HG03469 (cell line): Measurements from ENCODE around the gene CRYBB1.

Experiments used
- ATAC-seq: cut with Tn5 transposase; IDR thresholded peaks from one replicate; pipeline ENCODE4 v1.9.1; 2021; ENCODE audit warnings: mild to moderate bottlenecking, moderate library complexity, moderate number of reproducible peaks; ENCODE audit not compliant: unreplicated experiment

The CRYBB1 gene

DNA sequence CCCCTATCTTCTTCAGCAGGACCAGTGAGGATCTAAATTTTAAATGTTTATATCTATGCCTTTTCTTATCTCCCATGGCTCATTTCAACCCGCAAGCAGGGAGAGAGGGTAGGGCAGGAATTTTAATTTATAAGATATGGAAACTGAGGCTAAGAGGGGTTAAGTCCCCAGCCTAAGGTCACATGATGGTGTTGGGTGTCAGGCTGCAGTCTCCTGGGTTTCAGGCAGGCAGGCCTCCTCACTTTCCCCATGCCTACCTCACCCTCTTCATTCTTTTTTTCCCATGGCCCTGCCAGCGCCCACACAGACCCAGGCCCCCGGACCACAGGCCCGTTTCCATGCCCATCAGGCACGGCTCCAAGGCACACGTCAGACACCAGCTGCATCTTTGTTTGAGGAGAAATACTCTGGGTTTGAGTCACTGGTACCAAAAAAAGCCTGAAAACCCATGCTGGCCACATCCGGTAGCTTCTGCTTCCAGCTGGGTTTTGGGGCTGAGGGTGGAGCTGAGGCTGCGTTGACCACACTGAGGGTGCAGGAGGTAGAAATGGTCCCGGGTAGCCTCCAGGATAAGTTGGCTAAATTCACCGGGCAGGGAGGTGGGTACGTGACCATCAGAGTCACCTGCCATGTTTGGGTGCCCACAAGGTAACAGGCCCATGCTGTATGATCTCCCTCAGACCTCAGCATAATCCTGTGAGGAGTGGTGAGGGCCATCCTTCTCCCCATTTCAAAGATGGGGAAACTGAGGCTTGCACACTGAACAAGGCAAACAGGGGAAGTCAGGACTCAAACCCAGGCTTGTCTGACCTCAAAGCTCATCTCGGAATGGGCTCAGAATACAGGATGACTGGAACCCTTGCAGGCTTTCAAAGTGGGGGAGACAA is 7.5 kb downstream of the CRYBB1 start:
- ATAC-seq: peak; percentile 80

DNA sequence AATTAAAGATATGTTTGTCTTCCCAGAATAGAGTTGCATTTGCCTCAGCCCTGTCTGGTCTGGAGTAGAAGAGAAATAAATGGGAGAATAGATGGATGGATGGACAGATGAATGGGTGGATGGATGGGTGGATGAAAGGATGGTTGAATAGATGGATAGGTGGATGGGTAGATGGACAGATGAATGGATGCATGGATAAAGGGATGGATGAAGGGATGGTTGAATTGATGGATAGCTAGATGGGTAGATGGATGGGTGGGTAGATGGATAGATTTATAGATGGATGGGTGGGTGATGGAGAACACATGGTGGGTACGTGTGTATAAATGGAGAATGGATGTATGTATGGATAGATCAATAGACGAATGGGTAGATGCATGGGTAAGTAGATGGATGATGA is 8.5 kb downstream of the CRYBB1 start:
- ATAC-seq: no peak

DNA sequence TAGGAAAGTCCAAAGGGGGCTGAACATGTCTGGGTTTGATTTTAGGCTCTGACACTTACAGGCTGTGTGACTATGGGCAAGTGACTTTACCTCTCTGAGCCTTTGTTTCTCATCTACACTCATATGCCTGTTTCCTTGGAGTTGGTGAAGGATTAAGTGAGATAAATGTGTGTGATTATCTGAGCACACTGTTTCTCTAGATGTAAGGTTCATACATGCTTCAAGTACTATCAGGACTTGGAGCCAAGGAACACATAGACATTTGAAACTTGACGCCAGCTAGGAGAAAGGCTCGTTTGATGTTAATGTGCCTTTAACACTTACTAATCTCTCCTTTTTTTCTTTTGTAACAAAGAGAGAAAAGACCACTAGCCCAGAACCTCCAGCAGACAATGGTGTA is 9.7 kb downstream of the CRYBB1 start:
- no peak for ATAC-seq

DNA sequence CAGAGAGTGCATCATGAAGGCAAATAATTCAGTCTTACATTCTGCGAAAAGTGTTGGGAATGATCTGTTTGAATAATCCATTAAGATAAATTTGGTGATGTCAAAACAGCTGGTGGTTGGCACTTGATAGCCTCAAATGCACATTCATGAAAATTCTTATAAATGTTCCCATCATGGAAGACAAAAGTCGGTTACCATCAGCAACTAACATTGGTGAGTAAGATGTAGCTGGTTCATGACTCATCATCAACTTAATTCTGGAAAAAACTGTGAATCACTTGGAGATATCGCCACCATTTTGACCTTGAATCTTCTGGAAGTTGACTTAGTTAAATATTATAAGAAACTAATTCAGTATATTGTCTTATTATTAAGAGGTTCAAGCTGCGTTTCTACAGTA is 11.2 kb downstream of the CRYBB1 start:
- no peak for ATAC-seq

DNA sequence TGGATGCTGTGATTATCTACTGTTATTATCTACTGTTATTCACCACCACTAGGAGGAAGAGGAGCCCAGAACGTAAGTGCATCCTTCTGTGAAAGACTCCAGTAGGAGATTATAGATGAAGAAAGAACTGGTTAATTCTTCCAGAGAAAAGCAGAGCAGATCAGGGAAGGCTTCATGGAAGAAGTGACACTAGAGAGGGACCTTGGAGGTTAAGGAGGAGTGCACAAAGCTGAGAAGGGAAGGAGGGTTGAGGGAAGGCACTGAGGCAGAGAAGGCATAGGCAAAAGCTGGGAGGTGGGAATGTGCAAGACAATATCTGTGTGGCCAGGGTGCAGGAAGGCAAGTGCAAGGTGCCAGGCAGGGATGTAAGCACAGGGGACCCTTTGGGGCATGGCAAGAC is 13.5 kb downstream of the CRYBB1 start:
- ATAC-seq: no peak

DNA sequence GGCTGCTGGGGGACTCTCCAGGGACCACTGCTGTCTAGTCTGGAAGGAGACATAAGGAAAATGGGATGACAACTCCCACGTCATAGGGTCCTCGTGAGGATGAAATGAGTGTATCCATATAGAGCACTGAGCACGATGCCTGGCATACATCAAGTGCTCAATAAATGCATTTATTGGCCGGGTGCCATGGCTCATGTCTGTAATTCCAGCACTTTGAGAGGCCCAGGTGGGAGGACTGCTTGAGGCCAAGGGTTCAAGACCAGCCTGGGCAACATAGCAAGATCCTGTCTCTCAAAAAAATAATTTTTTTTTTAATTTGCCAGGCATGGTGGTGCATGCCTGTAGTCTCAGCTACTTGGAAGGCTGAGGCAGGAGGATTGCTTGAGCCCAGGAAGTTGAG is 15.7 kb downstream of the CRYBB1 start:
- ATAC-seq: no peak

DNA sequence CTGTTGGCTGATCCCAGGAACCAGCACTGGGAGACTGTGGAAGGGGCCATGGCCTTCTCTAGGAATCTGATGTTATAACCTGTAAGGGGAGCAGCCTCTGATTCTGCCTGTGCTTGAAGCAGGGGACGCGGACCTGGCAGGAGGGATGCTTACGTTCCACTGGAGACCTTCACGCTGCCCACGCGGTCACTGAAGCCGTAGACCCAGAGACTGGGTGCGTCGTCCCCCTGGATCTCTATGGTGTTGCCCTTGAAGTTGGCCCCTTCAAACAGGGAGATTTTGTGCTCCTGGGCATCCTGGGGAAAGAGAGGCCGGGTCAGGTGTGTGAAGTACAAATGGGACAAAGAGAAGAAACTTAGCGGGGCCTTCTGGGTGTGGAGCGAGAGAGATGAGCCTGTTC is 16.1 kb downstream of the CRYBB1 start:
- ATAC-seq: no peak

DNA sequence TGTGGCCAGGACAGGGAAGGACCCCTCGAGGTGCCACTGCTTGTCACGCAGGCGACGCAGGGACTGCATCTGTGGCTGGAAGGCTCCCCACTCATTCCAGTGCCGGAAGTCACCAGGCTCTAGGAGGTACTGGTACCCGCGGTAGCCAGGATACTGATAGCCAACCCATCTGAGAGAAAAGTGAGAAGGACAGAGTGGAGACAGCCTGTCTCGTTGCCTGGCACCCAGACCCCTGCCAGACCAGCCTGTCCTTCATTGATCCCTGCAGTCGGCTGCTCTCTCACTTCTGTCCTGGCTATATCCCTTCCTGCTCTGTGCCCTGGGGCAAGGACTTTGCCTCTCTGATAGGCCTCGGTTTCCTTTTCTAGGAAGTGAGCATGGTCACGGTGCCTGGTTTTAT is 18.3 kb downstream of the CRYBB1 start:
- ATAC-seq: no peak

DNA sequence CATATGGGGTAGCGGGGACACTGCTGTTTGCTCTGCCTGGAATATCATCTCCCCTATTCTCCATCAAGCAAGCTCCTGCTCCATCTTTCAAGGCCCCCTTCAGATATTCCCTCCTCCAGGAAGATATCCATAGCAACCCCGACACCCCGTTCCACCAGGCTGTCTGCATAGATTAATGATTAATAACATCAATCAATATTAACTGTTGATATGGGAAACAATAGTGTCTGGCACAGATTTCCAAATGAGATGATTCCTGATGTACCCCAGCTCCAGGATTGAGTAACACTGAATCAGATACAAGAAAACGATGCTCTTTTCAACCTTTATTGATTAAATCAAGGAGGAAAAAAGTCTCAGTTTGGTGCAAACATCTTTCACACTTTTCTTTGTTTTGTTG is 20.3 kb downstream of the CRYBB1 start:
- no peak for ATAC-seq

DNA sequence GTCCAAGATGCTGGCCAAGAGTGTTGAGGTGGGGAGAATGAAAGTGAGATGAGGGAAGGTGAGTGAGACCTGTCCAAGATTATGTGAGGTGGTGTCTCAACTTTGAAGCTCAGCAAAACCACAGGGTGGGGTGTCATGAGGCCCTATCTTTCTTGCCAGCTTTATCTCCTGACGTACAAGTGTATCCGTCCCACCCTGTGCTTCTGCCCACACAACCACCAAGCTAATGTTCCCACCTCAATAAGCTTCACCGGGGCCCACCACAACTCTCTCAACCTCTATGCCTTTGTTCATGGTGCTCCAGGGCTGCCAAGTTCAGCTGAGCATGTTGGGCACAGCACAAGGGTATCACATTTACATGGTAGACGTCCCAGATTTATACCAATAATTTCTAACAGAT is 20.8 kb downstream of the CRYBB1 start:
- no peak for ATAC-seq

DNA sequence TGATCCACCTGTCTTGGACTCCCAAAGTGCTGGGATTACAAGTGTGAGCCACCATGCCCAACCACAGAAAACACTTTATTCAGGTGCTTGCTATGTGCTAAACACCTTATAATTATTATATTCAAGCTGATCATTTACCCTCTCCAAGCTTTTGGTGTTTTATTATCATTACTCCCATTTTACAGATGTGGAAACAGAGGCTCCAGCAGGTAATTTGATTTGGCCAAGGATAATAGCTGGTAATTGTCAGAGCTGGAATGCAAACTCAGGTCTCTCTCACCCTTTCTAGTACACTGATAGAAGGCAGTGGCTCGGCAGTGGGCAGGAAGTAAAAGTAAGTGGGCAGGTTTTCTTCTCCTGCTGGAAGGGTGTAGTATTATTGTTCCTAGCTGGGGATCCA is 24.1 kb downstream of the CRYBB1 start:
- no peak for ATAC-seq

DNA sequence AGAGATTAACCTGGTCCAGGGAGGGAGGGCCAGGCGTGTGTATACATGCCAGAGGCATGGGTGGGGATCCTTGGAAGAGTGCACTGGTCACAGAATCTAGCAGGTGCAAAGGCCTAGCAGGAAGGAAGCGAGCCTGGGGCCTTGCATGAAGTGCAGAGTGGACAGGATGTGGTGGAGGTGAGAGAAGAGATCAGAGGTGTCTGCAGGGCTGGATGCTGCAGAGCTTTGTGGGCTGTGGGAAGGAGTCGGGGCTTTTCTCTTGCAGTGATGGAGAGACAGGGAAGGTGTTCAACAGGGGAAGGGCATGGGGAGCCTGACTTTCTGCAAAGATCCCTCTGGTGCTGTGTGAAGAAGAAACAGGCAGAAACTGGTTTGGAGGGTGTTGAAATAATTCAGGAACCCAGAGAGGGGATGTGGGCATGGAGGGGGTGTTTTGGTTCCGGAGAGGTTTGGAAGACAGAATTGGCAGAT is 25.4 kb downstream of the CRYBB1 start:
- no peak for ATAC-seq

DNA sequence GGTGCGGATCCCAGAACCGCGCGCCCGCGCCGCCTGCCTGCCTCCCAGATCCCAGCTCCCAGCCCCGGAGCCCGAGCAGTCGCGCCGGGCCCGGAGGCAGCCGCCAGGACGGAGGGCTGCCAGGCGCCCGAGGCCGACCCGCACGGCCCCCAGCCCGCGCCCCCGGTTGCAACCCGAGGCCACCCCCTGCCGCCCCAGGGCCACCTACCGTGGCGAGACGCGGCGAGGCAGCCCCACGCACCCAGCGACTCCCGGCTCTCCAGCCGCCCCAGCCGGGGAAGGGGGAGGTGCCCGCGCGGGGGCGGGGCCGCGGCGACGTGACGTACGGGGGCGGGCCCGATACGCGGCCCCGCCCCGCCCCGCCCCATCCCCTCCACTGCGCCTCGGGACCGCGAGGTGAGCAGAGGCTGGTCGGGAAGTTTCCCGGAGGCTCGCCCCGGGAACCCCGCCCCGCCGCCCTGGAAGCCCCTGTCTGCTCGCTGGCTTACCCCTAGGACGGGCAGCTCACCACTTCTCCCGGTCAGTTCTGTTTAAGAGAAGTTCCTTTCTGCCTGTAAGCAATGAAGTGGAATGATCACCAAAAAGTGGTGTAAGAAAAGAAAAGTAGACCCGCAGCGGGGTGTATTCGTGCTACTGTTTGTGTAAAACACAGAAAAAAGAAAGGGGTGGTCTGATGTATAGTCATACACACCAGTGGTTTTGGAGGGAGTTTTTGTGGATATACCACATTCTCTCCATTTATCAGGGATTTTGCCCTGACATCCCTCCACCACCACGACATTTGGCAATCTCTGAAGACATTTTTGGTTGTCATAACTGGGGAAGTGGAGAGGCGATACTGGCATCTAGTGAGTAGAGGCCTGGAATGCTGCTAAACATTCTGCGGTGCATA is 27.7 kb downstream of the CRYBB1 start, which contains the start of gene TPST2:
TPST2 (minus strand) TSS at position 288 of the 892 bp plus-strand sequence. CDS start 48,502 bp downstream, outside the sequence.
- ATAC-seq: peak; percentile 55

DNA sequence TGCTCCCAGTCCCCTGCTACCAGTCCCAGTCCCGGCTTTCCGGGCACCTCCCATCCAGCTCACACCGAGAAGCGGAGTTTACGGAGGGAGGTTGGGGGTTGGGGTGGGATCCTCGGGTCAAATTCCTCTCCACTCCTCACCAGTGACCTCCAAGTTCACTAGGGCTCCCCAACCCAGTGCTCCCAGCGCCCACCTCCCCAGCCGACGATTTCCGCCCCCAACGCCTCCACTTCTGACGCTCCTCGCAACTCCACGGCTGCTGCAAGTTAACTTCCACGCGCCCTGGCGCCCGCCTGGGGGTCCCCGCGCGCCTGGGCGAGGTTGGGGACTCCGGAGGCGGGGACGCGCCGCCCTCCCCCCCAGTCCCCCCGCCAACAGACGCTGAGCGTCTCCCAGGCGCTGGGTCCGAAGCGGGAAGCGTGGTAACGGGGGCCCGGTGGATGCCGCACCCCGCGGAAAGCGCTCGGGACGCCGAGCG is 28.4 kb downstream of the CRYBB1 start:
- ATAC-seq: peak; percentile 11

DNA sequence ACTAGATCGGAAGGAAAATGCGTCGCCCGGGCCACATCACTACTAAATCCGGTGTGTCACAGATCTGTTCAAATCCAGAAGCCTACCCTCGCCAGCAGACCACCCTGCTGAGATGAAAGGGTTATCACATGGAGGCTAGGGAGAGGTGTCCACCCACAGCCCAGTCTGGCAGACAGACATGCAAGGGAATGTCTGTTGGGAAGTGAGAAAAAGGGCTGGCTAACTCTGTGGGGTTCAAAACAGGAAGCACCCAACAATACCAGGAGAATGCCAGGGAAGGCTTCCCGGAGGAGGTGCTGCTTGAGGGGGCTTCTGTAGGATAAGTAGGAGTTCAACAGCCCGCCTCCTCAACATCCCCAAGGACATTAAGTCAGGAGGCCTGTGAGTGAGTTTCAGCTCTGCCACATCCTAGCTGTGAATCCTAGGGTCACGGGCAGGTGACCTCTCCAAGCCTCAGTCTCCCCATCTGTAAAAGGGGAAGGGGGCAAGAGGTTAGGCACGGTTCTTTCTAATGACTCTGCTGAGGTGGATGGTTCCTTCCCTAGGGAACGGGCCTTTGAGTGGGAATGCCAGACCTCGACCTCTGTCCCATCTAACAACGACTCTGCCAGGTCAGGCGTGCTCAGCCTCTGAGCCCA is 29.0 kb downstream of the CRYBB1 start:
- no peak for ATAC-seq

DNA sequence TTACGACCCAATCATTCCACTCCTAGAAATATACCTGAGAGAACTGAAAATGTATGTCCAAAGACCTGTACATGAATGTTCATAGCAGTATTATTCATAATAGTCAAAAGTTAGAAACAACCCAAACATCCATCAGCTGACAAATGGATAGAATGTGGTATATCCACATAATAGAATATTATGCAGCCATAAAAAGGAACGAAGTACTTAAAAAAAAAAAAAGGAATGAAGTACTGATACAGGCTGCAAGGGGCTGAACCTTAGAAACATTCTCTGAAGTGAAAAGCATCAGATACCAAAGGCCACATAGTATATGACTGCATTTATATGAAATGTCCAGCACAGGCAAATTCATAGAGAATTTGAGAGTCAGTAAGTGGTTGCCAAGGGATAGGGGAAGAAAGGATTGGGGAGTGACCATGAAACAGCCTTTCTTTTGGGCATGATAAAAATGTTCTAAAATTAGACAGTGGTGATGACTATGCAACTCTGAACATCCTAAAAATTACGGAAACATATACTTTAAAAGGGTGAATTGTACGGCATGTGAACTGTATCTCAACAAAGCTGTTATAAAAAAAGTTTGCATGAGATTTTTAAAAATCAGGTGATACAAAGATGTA is 29.7 kb downstream of the CRYBB1 start:
- no peak for ATAC-seq

DNA sequence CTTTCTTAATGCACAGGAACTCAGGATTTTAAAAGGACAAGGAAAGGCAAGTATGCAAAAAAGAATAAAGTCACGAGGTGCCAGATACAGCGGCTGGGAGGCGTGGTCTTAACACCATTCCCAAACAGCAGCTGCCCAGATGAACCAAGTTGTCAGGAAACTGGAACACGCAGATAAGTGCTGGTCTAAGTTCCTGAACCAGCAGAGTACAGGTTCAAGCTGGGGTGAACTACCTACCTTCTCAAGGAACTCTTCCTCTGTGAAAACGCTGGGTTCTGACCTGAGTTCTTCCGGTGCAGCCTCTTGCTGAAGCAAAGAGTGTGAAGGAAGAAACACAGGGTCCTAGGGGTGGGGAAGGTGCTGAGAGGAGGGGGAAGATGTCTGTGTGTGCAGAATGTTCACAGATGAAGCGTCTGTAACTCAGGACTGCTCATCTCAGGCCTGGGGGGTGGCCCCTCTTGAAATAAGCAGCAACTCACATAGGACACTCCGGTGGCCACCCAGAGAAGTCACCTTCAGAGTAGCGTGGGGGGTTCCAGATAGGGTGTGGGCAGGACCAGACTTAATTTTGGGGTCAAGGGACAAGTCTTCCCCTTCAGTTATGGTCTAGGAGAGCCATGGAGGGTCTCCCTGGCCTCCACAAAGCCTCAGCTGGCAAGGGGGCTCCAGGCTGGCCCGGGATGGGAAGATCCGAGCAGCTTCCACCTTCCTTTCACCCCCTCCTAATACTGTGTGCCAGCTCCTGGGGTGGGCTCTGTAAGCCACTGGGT is 31.1 kb downstream of the CRYBB1 start:
- no peak for ATAC-seq

DNA sequence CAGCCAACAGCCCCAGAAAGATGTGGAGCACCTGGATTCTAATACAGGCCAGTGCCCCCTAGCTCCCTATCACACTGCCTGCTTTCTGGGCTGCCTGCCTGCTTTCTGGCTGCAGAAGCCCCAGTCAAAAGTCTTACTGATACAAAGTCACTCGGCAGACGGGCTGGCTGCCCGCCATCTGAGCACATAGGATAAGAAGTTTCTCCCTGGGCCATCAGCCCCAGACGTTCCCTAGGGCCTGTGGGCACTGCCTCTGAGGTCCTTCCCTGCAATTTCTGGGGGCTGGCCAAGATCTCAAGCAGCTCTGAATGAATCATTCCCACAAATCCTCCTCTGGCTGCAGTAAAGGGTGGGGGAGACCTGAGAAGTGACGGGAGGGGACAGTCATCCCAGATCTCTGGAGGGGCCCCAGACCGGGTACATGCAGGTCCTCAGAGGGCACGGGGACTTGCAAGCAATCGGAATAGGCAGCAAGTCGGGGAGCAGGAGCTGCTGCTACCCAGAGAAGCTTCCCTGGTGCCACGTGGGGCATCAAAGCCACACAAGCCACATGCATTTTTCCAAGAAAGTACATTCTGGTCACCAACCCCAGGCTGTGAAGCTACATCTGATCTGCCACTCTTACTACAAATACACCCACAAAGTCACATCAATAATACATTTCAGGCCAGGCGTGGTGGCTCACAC is 32.6 kb downstream of the CRYBB1 start:
- no peak for ATAC-seq

DNA sequence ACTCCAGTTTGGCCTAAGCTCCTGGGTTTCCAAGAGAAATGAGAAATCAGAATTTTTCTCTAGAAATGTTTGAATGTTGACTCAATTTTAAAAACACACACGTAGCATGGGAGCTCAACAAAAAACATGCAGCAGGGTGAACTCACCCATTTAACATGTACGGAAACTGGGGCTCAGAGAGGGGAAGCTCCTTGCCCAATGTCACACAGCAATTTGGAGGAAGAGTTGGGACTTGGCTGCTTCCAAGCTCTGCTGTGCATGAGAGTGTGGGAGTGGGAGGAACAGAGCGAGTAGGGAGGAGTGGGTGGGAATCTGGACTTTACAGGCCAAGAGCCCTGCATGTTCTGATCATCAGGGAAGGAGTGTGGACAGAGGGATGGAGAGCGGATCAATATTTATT is 33.8 kb downstream of the CRYBB1 start:
- ATAC-seq: no peak
